ENCODE data around the gene OSBPL9.

GRCh38 chr1:51568231-51568935 lies 48.5 kb upstream of the OSBPL9 start:
- TF ChIP-seq ETS1 (IDR thresholded peaks at IDR 0.05) = no peak
- TF ChIP-seq, protein P1, sequence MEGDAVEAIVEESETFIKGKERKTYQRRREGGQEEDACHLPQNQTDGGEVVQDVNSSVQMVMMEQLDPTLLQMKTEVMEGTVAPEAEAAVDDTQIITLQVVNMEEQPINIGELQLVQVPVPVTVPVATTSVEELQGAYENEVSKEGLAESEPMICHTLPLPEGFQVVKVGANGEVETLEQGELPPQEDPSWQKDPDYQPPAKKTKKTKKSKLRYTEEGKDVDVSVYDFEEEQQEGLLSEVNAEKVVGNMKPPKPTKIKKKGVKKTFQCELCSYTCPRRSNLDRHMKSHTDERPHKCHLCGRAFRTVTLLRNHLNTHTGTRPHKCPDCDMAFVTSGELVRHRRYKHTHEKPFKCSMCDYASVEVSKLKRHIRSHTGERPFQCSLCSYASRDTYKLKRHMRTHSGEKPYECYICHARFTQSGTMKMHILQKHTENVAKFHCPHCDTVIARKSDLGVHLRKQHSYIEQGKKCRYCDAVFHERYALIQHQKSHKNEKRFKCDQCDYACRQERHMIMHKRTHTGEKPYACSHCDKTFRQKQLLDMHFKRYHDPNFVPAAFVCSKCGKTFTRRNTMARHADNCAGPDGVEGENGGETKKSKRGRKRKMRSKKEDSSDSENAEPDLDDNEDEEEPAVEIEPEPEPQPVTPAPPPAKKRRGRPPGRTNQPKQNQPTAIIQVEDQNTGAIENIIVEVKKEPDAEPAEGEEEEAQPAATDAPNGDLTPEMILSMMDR (conservative IDR thresholded peaks at IDR 0.05; ENCODE audit: low read depth in 2 of 2) = no peak
- TF ChIP-seq EZH2 (IDR thresholded peaks at IDR 0.05; ENCODE audit: low read depth, unreplicated experiment) = no peak
- no peak for TF ChIP-seq POLR2AphosphoS5 (IDR thresholded peaks at IDR 0.05; ENCODE audit: low read depth)
- TF ChIP-seq EZH2phosphoT487 (IDR thresholded peaks at IDR 0.05; ENCODE audit: unreplicated experiment) = no peak
- no peak for TF ChIP-seq CREB1 (CRISPR knock-in tag; IDR thresholded peaks at IDR 0.05; ENCODE audit: low read depth)
- TF ChIP-seq REST (IDR thresholded peaks at IDR 0.05; ENCODE audit: unreplicated experiment) = no peak
- no peak for TF ChIP-seq JUNB (IDR thresholded peaks at IDR 0.05; ENCODE audit: unreplicated experiment)
- TF ChIP-seq STAT1 (IDR thresholded peaks at IDR 0.05; ENCODE audit: unreplicated experiment) = no peak
